K562 (cell line): ENCODE measurements around the gene FHIT. TPM values are rescaled to one million over a fixed set of nuclear protein-coding genes. Genes with fewer than 3 reads are reported as not detected.

Experiments used
- ARNT ChIP-seq, 2 experiments: fragments of 450-650 bp; IDR thresholded peaks; 2 replicates each; pipeline ENCODE4 v1.6.1; 2016; ENCODE audit warnings: mild to moderate bottlenecking in 1 of 2
- BCL6 ChIP-seq: fragments of 250-450 bp; sonication (Bioruptor Pico); IDR thresholded peaks from 2 replicates; pipeline ENCODE4 v1.4.0; 2020
- HDAC2 ChIP-seq: fragments of 450-650 bp; IDR thresholded peaks from 2 replicates; pipeline ENCODE4 v1.6.1; 2016; ENCODE audit warnings: mild to moderate bottlenecking
- KDM5B ChIP-seq: fragments of 200-600 bp; sonication (generic); IDR thresholded peaks from 2 replicates; pipeline ENCODE4 v1.6.1; 2012; ENCODE audit warnings: low read depth, mild to moderate bottlenecking, moderate library complexity, low read length, control low read depth, inconsistent platforms; ENCODE audit not compliant: insufficient replicate concordance
- MEIS2 ChIP-seq: fragments of 450-650 bp; IDR thresholded peaks from 2 replicates; pipeline ENCODE4 v1.6.1; 2014; ENCODE audit warnings: mild to moderate bottlenecking; ENCODE audit not compliant: partially characterized antibody
- MYC ChIP-seq, 2 experiments: fragments of 250-450 bp in 1 of 2; sonication (Bioruptor Pico) in 1 of 2; IDR thresholded peaks; 2 replicates each; pipeline versions ENCODE4 v1.5.1 to v1.6.1; 2012 to 2021; ENCODE audit warnings: low read depth in 2 of 2, borderline replicate concordance in 1 of 2, improper control_type of control experiment in 1 of 2, low read length in 1 of 2, mild to moderate bottlenecking in 1 of 2, moderate library complexity in 1 of 2
- PATZ1 ChIP-seq: fragments of 250-450 bp; sonication (Bioruptor Pico); IDR thresholded peaks from 2 replicates; pipeline ENCODE4 v1.5.0; 2020; ENCODE audit warnings: mild to moderate bottlenecking, borderline replicate concordance
- PTRF ChIP-seq: fragments of 450-650 bp; IDR thresholded peaks from 2 replicates; pipeline ENCODE4 v1.6.1; 2016; ENCODE audit warnings: mild to moderate bottlenecking, missing genetic modification characterization, missing compliant biosample characterization
- SIX5 ChIP-seq, 2 experiments: IDR thresholded peaks; 2 replicates each; pipeline ENCODE4 v1.6.1; 2011; ENCODE audit warnings: low read length in 2 of 2, borderline replicate concordance in 1 of 2, low read depth in 1 of 2, mild to moderate bottlenecking in 1 of 2, moderate library complexity in 1 of 2; ENCODE audit not compliant: insufficient read depth in 1 of 2
- STAG1 ChIP-seq: sonication (generic); formaldehyde crosslinking; IDR thresholded peaks from 2 replicates; pipeline ENCODE4 v1.5.0; 2020; ENCODE audit warnings: missing genetic modification reagents, borderline replicate concordance
- ZBTB43 ChIP-seq: sonication (generic); formaldehyde crosslinking; IDR thresholded peaks from 2 replicates; pipeline ENCODE4 v1.8.0; 2023; ENCODE audit warnings: mild to moderate bottlenecking, missing genetic modification reagents
- ZNF277 ChIP-seq: fragments of 250-450 bp; sonication (Bioruptor Pico); IDR thresholded peaks from 2 replicates; pipeline ENCODE4 v1.8.0; 2022; ENCODE audit warnings: inconsistent platforms, mild to moderate bottlenecking, moderate library complexity, borderline replicate concordance
- polyA plus RNA-seq, 8 experiments: library from polyadenylated mRNA; depleted of rRNA in 4 of 8; stranded (reverse) in 5 of 8; unstranded in 3 of 8; fragments of >200 nt; fragmentation: Nextera tagmentation in 2 of 8; fragmentation: Illumina TruSeq in 1 of 8; extraction: Ambion mirVana in 2 of 8; extraction: Trizol in 1 of 8; gene quantifications; 2 replicates each; pipeline versions ENCODE4 v1.2.1 to v1.2.3, GENCODE V29; 2011 to 2014; ENCODE audit warnings: inconsistent platforms in 1 of 8, missing spikeins in 1 of 8
- total RNA-seq, 7 experiments: library from RNA; depleted of rRNA in 6 of 7; stranded (reverse); fragments of >200 nt in 6 of 7; fragmentation: Illumina TruSeq in 2 of 7; extraction: Trizol in 2 of 7; gene quantifications; 2 replicates each; pipeline versions ENCODE4 v1.2.1 to v1.2.3, GENCODE V29; 2011 to 2021; ENCODE audit warnings: low replicate concordance in 1 of 7

Gene FHIT
- total and polyA plus RNA-seq, 9 of the 15 experiments (the other 6 are each of a cell fraction or from before 2014, with no cell fraction given), result 1.7 to 9.1 (median 4.3) TPM

GRCh38 chr3:60325610-60326170 lies 925.6 kb downstream of the FHIT start (continued):
- TF ChIP-seq PATZ1 (no peak), ZBTB43 (CRISPR knock-in tag) (no peak), PTRF (tag) (no peak), HDAC2 (no peak), ZNF277 (no peak), BCL6 (no peak), ARNT (IDR thresholded peaks at IDR 0.05) (no peak), STAG1 (CRISPR knock-in tag) (no peak), MEIS2 (peak; percentile 44), SIX5 (IDR thresholded peaks at IDR 0.05; ENCODE audit: borderline replicate concordance in 1 of 2, insufficient read depth in 1 of 2, low read depth in 1 of 2, low read length in 2 of 2) (no peak), KDM5B (no peak), MYC (IDR thresholded peaks at IDR 0.05; ENCODE audit: low read depth, low read length) (no peak), MYC (CRISPR knock-in tag; IDR thresholded peaks at IDR 0.05; ENCODE audit: borderline replicate concordance, low read depth) (no peak)
- TF ChIP-seq, all 486 proteins: peak for 12
